GM12878 (cell line): ENCODE results near the gene NAV2. TPM values are rescaled to one million over a fixed set of nuclear protein-coding genes. Genes with fewer than 3 reads are reported as not detected.

Experiments used
- ATAC-seq: fragments of 200-7000 bp; cut with Tn5 transposase; 3 replicates; pipeline ENCODE4 v1.9.1; 2020; ENCODE audit warnings: mild to moderate bottlenecking, moderate library complexity
- BruUV-seq: library from RNA; stranded (reverse); fragments of 400-500 nt; replicated peaks from 2 replicates; lab custom pipeline; 2021; lab: Mats Ljungman, UMichigan
- CTCF ChIA-PET: fragments of 300-600 bp; sonication (Branson Sonifier 250); formaldehyde crosslinking; extraction: SDS; loops from one replicate; lab custom pipeline; 2021; ENCODE audit warnings: inconsistent platforms; lab: Yijun Ruan, JAX
- POLR2A ChIA-PET: fragments of 350-600 bp; formaldehyde crosslinking; extraction: SDS; loops from one replicate; lab custom pipeline; 2021; ENCODE audit warnings: inconsistent platforms; lab: Charles Lee
- RAD21 ChIA-PET: fragments of 300-600 bp; sonication (Branson Sonifier 250); formaldehyde crosslinking; loops from one replicate; lab custom pipeline; 2023; ENCODE audit warnings: antibody characterized with exemption; ENCODE audit not compliant: unreplicated experiment; lab: Charles Lee
- SMC1A ChIA-PET: fragments of 300-600 bp; sonication (Branson Sonifier 250); formaldehyde crosslinking; loops from one replicate; lab custom pipeline; 2023; ENCODE audit not compliant: unreplicated experiment, uncharacterized antibody; lab: Charles Lee
- DNase-seq: peaks from one replicate; pipeline ENCODE4 v3.0.0-alpha.2; 2011; ENCODE audit warnings: low read depth, low spot score
- FAIRE-seq: peaks from 3 replicates; lab custom pipeline; 2011; peaks lifted over from hg19 to GRCh38; lab: Jason Lieb, UNC
- H2AFZ ChIP-seq: 2 replicates; pipeline ENCODE4 v1.6.0; 2011; ENCODE audit warnings: low read depth, low read length, control low read depth; ENCODE audit not compliant: control insufficient read depth
- H3K27ac ChIP-seq: 2 replicates; pipeline ENCODE4 v1.5.1; 2011; ENCODE audit warnings: control low read depth; ENCODE audit not compliant: control insufficient read depth, insufficient read depth
- H3K27me3 ChIP-seq, 2 experiments: replicated peaks in 1 of 2; 2 replicates each; pipeline versions ENCODE4 v1.6.0 to v1.6.1; 2011; ENCODE audit warnings: low read length in 1 of 2; ENCODE audit not compliant: control insufficient read depth in 2 of 2, insufficient read depth in 2 of 2
- H3K36me3 ChIP-seq, 2 experiments: 2 replicates each; pipeline ENCODE4 v1.5.1; 2011; ENCODE audit warnings: low read length in 1 of 2; ENCODE audit not compliant: control insufficient read depth in 2 of 2, insufficient read depth in 2 of 2
- H3K4me1 ChIP-seq: 2 replicates; pipeline ENCODE4 v1.6.1; 2011; ENCODE audit warnings: mild to moderate bottlenecking, low read length, moderate library complexity, mixed read lengths; ENCODE audit not compliant: control insufficient read depth, insufficient read depth
- H3K4me2 ChIP-seq: 2 replicates; pipeline ENCODE4 v1.6.0; 2011; ENCODE audit warnings: control low read depth; ENCODE audit not compliant: control insufficient read depth, insufficient read depth
- H3K4me3 ChIP-seq: fragments of 200-600 bp; sonication (generic); 2 replicates; pipeline ENCODE4 v1.5.1; 2016
- H3K79me2 ChIP-seq: 2 replicates; pipeline ENCODE4 v1.6.0; 2011; ENCODE audit warnings: low read length; ENCODE audit not compliant: control insufficient read depth, insufficient read depth
- H3K9ac ChIP-seq: 2 replicates; pipeline ENCODE4 v1.8.0; 2011; ENCODE audit warnings: low read length, control low read depth, mixed read lengths; ENCODE audit not compliant: control insufficient read depth, insufficient read depth
- H3K9me3 ChIP-seq: replicated peaks from 3 replicates; pipeline ENCODE4 v1.5.1; 2011; ENCODE audit warnings: mild to moderate bottlenecking, low read length; ENCODE audit not compliant: control insufficient read depth, insufficient read depth
- H4K20me1 ChIP-seq: 2 replicates; pipeline ENCODE4 v1.6.0; 2011; ENCODE audit not compliant: control insufficient read depth, insufficient read depth
- BACH1 ChIP-seq: fragments of 450-650 bp; IDR thresholded peaks from 2 replicates; pipeline ENCODE4 v1.6.1; 2017; ENCODE audit warnings: mild to moderate bottlenecking, borderline replicate concordance
- CBX3 ChIP-seq: fragments of 200-600 bp; sonication (generic); IDR thresholded peaks from 2 replicates; pipeline ENCODE4 v1.6.1; 2016; ENCODE audit warnings: low read depth, borderline replicate concordance
- NFYB ChIP-seq: IDR thresholded peaks from 2 replicates; pipeline ENCODE4 v1.6.1; 2011; ENCODE audit warnings: low read depth, mild to moderate bottlenecking, low read length, improper control_type of control experiment, moderate library complexity; ENCODE audit not compliant: insufficient read depth
- TCF3 ChIP-seq: IDR thresholded peaks from 2 replicates; pipeline ENCODE4 v1.6.1; 2012; ENCODE audit warnings: low read depth, mild to moderate bottlenecking, low read length, borderline replicate concordance; ENCODE audit not compliant: insufficient read depth
- ZNF207 ChIP-seq: fragments of 450-650 bp; IDR thresholded peaks from 2 replicates; pipeline ENCODE4 v1.6.1; 2014; ENCODE audit warnings: antibody characterized with exemption, mild to moderate bottlenecking, borderline replicate concordance
- WGBS: methylation state at CpG from one replicate; pipeline ENCODE4 v1.1.6; 2016; ENCODE audit warnings: low lambda C conversion rate; ENCODE audit not compliant: insufficient replicate concordance, insufficient coverage; ENCODE audit errors: missing lambda C conversion rate; 5-methylcytosine and 5-hydroxymethylcytosine counted together
- in situ Hi-C: fragments of 300-500 bp; cut with MboI; formaldehyde crosslinking; loops from 9 replicates; pipeline ENCODE4 v1.14.3; 2018; ENCODE audit warnings: mixed read lengths
- intact Hi-C: fragments of 100-400 bp; cut with micrococcal nuclease; formaldehyde crosslinking; loops from one replicate; pipeline ENCODE4 v1.14.2; 2022; ENCODE audit not compliant: unreplicated experiment
- polyA plus RNA-seq, 11 experiments: library from polyadenylated mRNA; depleted of rRNA in 4 of 11; unstranded in 6 of 11; stranded (reverse) in 5 of 11; fragments of >200 nt; fragmentation: Nextera tagmentation in 4 of 11; fragmentation: Illumina TruSeq in 1 of 11; extraction: Ambion mirVana in 4 of 11; extraction: Trizol in 1 of 11; gene quantifications; 1 replicate in 1 of 11; 2 replicates in 10 of 11; pipeline versions ENCODE4 v1.2.1 to v1.2.3, GENCODE V29; 2011 to 2016; ENCODE audit warnings: inconsistent platforms in 2 of 11, missing spikeins in 2 of 11, low read depth in 1 of 11
- total RNA-seq, 4 experiments: library from RNA; depleted of rRNA in 3 of 4; stranded (reverse); fragments of >200 nt in 3 of 4; fragmentation: Illumina TruSeq in 1 of 4; extraction: Trizol in 1 of 4; gene quantifications; 2 replicates each; pipeline versions ENCODE4 v1.2.1 to v1.2.3, GENCODE V29; 2013 to 2021
- TF ChIP-seq, protein P1 (sequence below): IDR thresholded peaks from 2 replicates; pipeline ENCODE4 v1.6.1; 2012; ENCODE audit warnings: low read depth, low read length, improper control_type of control experiment

The NAV2 gene
- total and polyA plus RNA-seq, 10 of the 15 experiments (the other 5 are each of a cell fraction or from before 2014, with no cell fraction given) = 0.35 to 6.1 (median 1.1) TPM

DNA sequence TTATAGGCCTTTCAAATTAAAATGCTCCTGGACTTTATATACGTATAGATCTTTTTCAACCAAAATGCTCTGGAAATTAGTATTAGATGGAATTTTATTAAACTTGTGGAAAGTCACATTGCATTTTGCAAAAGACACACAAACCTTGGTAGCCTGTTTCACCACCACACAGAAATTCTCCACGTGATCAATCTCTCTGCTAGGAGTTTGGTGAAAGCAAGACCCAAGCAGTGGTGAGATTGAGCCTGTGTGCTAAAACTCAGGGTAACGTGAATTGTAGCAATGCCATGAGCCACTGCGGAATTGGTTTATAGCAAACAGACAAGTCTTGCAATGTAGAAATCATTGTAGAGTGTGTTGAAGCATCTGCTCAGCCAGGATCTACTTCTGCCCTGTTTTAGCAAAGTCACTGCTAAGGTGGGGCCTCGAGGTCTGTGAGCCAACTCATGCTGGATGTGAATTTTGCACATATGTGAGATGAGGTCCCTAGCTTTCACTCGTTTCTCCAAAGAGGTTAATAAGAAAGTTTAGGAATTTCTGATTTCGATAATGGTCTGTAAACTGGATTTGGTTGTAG, 262.9 kb downstream of the NAV2 start:
- RAD21 ChIA-PET = no interaction called here
- FAIRE-seq (no peak), DNase-seq (no peak), ATAC-seq (no peak)
- H3K4me3 ChIP-seq = no peak overlapping the region
- no peak overlapping the region for H3K27ac ChIP-seq
- peaks cover 12% of the 10 kb centered on the region for H3K4me1 ChIP-seq
- no peaks in the 10 kb centered on the region for H3K9me3 ChIP-seq
- H3K9ac ChIP-seq = no peak overlapping the region
- no peaks in the 10 kb centered on the region for H3K27me3 ChIP-seq
- in situ Hi-C loops (no loop called here), intact Hi-C loops (no loop called here)
- 24% methylated on average over 7 of the region's 7 CpGs for WGBS
- no peaks in the 10 kb centered on the region for H3K79me2 ChIP-seq
- no peaks in the 10 kb centered on the region for H3K36me3 ChIP-seq
- BruUV-seq = no TSS peak
- SMC1A ChIA-PET = no interaction called here
- TF ChIP-seq TCF3 (no peak), ZNF207 (no peak), NFYB (no peak), BACH1 (no peak), CBX3 (no peak)
- TF ChIP-seq, protein P1, sequence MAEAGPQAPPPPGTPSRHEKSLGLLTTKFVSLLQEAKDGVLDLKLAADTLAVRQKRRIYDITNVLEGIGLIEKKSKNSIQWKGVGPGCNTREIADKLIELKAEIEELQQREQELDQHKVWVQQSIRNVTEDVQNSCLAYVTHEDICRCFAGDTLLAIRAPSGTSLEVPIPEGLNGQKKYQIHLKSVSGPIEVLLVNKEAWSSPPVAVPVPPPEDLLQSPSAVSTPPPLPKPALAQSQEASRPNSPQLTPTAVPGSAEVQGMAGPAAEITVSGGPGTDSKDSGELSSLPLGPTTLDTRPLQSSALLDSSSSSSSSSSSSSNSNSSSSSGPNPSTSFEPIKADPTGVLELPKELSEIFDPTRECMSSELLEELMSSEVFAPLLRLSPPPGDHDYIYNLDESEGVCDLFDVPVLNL = no peak
- H4K20me1 ChIP-seq = no peaks in the 10 kb centered on the region
- no peak overlapping the region for H2AFZ ChIP-seq
- POLR2A ChIA-PET = no interaction called here
- no peak overlapping the region for H3K4me2 ChIP-seq
- CTCF ChIA-PET = no interaction called here
